SK-N-SH (cell line): ENCODE data around the gene PRKG1. TPM values are rescaled to one million over a fixed set of nuclear protein-coding genes. Genes with fewer than 3 reads are reported as not detected.
A peak's percentile ranks its signal among the peaks of the same experiment; 100 is the strongest.

Source experiments
- CTCF ChIA-PET: fragments of 300-600, 350-600 bp; formaldehyde crosslinking; extraction: SDS; loops from one replicate; lab custom pipeline; 2021; lab: Yijun Ruan, JAX
- POLR2A ChIA-PET: fragments of 350-600 bp; sonication (Branson Sonifier 250); formaldehyde crosslinking; extraction: SDS; loops from one replicate; lab custom pipeline; 2020; ENCODE audit warnings: antibody characterized with exemption, inconsistent platforms; lab: Yijun Ruan, JAX
- DNase-seq: peaks from one replicate; pipeline ENCODE4 v3.0.0; 2012
- H2AFZ ChIP-seq: fragments of 200-600 bp; sonication (generic); 2 replicates; pipeline ENCODE4 v1.8.1; 2016; ENCODE audit warnings: antibody characterized with exemption, mild to moderate bottlenecking, low read depth
- H3F3A ChIP-seq: fragments of 200-600 bp; sonication (generic); replicated peaks from 2 replicates; pipeline ENCODE3; 2016; ENCODE audit warnings: antibody characterized with exemption, mild to moderate bottlenecking; ENCODE audit not compliant: insufficient read depth
- H3K27ac ChIP-seq, 2 experiments: fragments of 200-500 bp in 1 of 2; fragments of 200-600 bp in 1 of 2; sonication (Bioruptor generic) in 1 of 2; sonication (generic), shearing (Covaris generic) in 1 of 2; 2 replicates each; pipeline versions ENCODE4 v1.5.1 to v1.6.1; 2014 to 2016; ENCODE audit warnings: low read depth in 2 of 2, inconsistent platforms in 1 of 2, low read length in 1 of 2, mild to moderate bottlenecking in 1 of 2, mixed read lengths in 1 of 2
- H3K27me3 ChIP-seq: fragments of 200-600 bp; sonication (generic), shearing (Covaris generic); 2 replicates; pipeline ENCODE4 v1.6.1; 2016; ENCODE audit warnings: mixed run types; ENCODE audit not compliant: insufficient read depth
- H3K36me3 ChIP-seq, 2 experiments: fragments of 200-500 bp in 1 of 2; fragments of 200-600 bp in 1 of 2; sonication (Bioruptor generic) in 1 of 2; sonication (generic) in 1 of 2; replicated peaks in 1 of 2; 2 replicates each; pipeline versions ENCODE3 to v1.5.1; 2014 to 2016; ENCODE audit warnings: low read length in 1 of 2, mild to moderate bottlenecking in 1 of 2; ENCODE audit not compliant: insufficient read depth in 2 of 2, control insufficient read depth in 1 of 2
- H3K4me1 ChIP-seq, 2 experiments: fragments of 200-500 bp in 1 of 2; fragments of 200-600 bp in 1 of 2; sonication (Bioruptor generic) in 1 of 2; sonication (generic), shearing (Covaris generic) in 1 of 2; 2 replicates each; pipeline versions ENCODE4 v1.5.1 to v1.6.1; 2014 to 2016; ENCODE audit warnings: low read depth in 1 of 2, low read length in 1 of 2, mixed run types in 1 of 2; ENCODE audit not compliant: insufficient read depth in 2 of 2, control insufficient read depth in 1 of 2
- H3K4me2 ChIP-seq: fragments of 200-600 bp; sonication (generic), shearing (Covaris generic); 2 replicates; pipeline ENCODE4 v1.6.1; 2017; ENCODE audit warnings: mixed run types
- H3K4me3 ChIP-seq, 2 experiments: fragments of 200-500 bp in 1 of 2; fragments of 200-600 bp in 1 of 2; sonication (Bioruptor generic) in 1 of 2; sonication (generic), shearing (Covaris generic) in 1 of 2; 2 replicates each; pipeline versions ENCODE4 v1.5.1 to v1.8.1; 2014 to 2016; ENCODE audit warnings: low read depth in 2 of 2, inconsistent platforms in 1 of 2, low read length in 1 of 2, mild to moderate bottlenecking in 1 of 2, mixed read lengths in 1 of 2, moderate library complexity in 1 of 2
- H3K79me2 ChIP-seq: fragments of 200-600 bp; sonication (generic); 2 replicates; pipeline ENCODE4 v1.8.1; 2017; ENCODE audit warnings: mild to moderate bottlenecking; ENCODE audit not compliant: insufficient read depth
- H3K9ac ChIP-seq: fragments of 200-600 bp; sonication (generic); 2 replicates; pipeline ENCODE4 v1.6.1; 2017; ENCODE audit warnings: mixed run types
- H3K9me2 ChIP-seq: fragments of 200-600 bp; sonication (generic); 2 replicates; pipeline ENCODE4 v1.6.1; 2017; ENCODE audit warnings: mixed run types
- H3K9me3 ChIP-seq: fragments of 200-600 bp; sonication (generic); 2 replicates; pipeline ENCODE4 v1.6.1; 2017; ENCODE audit warnings: mixed run types, mild to moderate bottlenecking, moderate library complexity
- H4K20me1 ChIP-seq: fragments of 200-600 bp; sonication (generic); 2 replicates; pipeline ENCODE4 v1.6.1; 2017; ENCODE audit warnings: mild to moderate bottlenecking, mixed run types; ENCODE audit not compliant: insufficient read depth
- EP300 ChIP-seq, 2 experiments: IDR thresholded peaks; 2 replicates each; pipeline versions ENCODE4 v1.4.0 to v1.6.1; 2012; ENCODE audit warnings: borderline replicate concordance in 1 of 2, low read depth in 1 of 2, low read length in 1 of 2
- FOSL2 ChIP-seq: IDR thresholded peaks from 2 replicates; pipeline ENCODE4 v1.4.0; 2012; ENCODE audit warnings: low read depth, mild to moderate bottlenecking, moderate library complexity, borderline replicate concordance
- FOXM1 ChIP-seq: IDR thresholded peaks from 2 replicates; pipeline ENCODE4 v1.4.0; 2012; ENCODE audit warnings: low read depth, mild to moderate bottlenecking
- GABPA ChIP-seq: IDR thresholded peaks from 2 replicates; pipeline ENCODE4 v1.4.0; 2012; ENCODE audit warnings: low read depth, mild to moderate bottlenecking
- GATA2 ChIP-seq: sonication (generic); formaldehyde crosslinking; IDR thresholded peaks from 2 replicates; pipeline ENCODE4 v1.5.0; 2020; ENCODE audit warnings: mild to moderate bottlenecking, missing genetic modification reagents
- JUND ChIP-seq: IDR thresholded peaks from 2 replicates; pipeline ENCODE4 v1.4.0; 2012
- MEF2A ChIP-seq: IDR thresholded peaks from 2 replicates; pipeline ENCODE4 v1.4.0; 2012; ENCODE audit warnings: low read depth, borderline replicate concordance
- NFIC ChIP-seq: IDR thresholded peaks from 2 replicates; pipeline ENCODE4 v1.4.0; 2012; ENCODE audit warnings: borderline replicate concordance
- POLR2AphosphoS5 ChIP-seq: IDR thresholded peaks from 2 replicates; pipeline ENCODE4 v1.6.1; 2012; ENCODE audit warnings: low read depth, low read length
- RFX5 ChIP-seq: IDR thresholded peaks from 2 replicates; pipeline ENCODE4 v1.6.1; 2012; ENCODE audit warnings: mild to moderate bottlenecking, improper control_type of control experiment, low read length
- RXRA ChIP-seq: IDR thresholded peaks from 2 replicates; pipeline ENCODE4 v1.4.0; 2012; ENCODE audit warnings: low read depth, mild to moderate bottlenecking, borderline replicate concordance
- SIN3A ChIP-seq: IDR thresholded peaks from 2 replicates; pipeline ENCODE4 v1.6.1; 2012; ENCODE audit warnings: low read depth, mild to moderate bottlenecking, low read length, moderate library complexity, borderline replicate concordance
- TAF1 ChIP-seq: IDR thresholded peaks from 2 replicates; pipeline ENCODE4 v1.6.1; 2012; ENCODE audit warnings: low read depth, mild to moderate bottlenecking, low read length, moderate library complexity, borderline replicate concordance
- TCF12 ChIP-seq: IDR thresholded peaks from 2 replicates; pipeline ENCODE4 v1.4.0; 2012
- TEAD4 ChIP-seq: IDR thresholded peaks from 2 replicates; pipeline ENCODE4 v1.4.0; 2012; ENCODE audit warnings: mild to moderate bottlenecking, borderline replicate concordance; ENCODE audit not compliant: insufficient read depth
- YY1 ChIP-seq: IDR thresholded peaks from 2 replicates; pipeline ENCODE4 v1.4.0; 2012; ENCODE audit warnings: low read depth, mild to moderate bottlenecking
- ZBTB33 ChIP-seq: IDR thresholded peaks from 2 replicates; pipeline ENCODE4 v1.4.0; 2012; ENCODE audit warnings: low read depth, borderline replicate concordance
- WGBS: methylation state at CpG from one replicate; pipeline ENCODE4 v1.1.6; 2017; ENCODE audit warnings: low lambda C conversion rate; 5-methylcytosine and 5-hydroxymethylcytosine counted together
- polyA plus RNA-seq, 3 experiments: library from polyadenylated mRNA; depleted of rRNA; stranded (reverse); fragments of >200 nt; gene quantifications; 2 replicates each; pipeline ENCODE4 v1.2.3, GENCODE V29; 2012
- TF ChIP-seq, protein P1 (sequence below): IDR thresholded peaks from 2 replicates; pipeline ENCODE4 v1.6.1; 2012; ENCODE audit warnings: mild to moderate bottlenecking, low read depth, low read length, moderate library complexity
- TF ChIP-seq, protein P2 (sequence below): IDR thresholded peaks from 2 replicates; pipeline ENCODE4 v1.4.0; 2012; ENCODE audit warnings: low read depth, borderline replicate concordance
- TF ChIP-seq, protein P3 (sequence below): fragments of 150-350 bp; IDR thresholded peaks from 2 replicates; pipeline ENCODE4 v1.6.1; 2016; ENCODE audit warnings: mild to moderate bottlenecking, low read depth, low read length
- TF ChIP-seq, protein P4 (sequence below): fragments of 150-350 bp; IDR thresholded peaks from 2 replicates; pipeline ENCODE4 v1.6.1; 2017; ENCODE audit warnings: antibody characterized with exemption, low read length, low read depth, borderline replicate concordance
- TF ChIP-seq, protein P5 (sequence below): fragments of 200-600 bp; sonication (generic); IDR thresholded peaks from 2 replicates; pipeline ENCODE4 v1.6.1; 2017; ENCODE audit warnings: antibody characterized with exemption, mild to moderate bottlenecking, moderate library complexity

Gene PRKG1
- polyA plus RNA-seq, 1 of the 3 experiments (the other 2 are of a cell fraction) = 4.1 TPM

GRCh38 chr10:51109801-51110533 lies 35.7 kb downstream of the PRKG1 start:
- no peak for DNase-seq
- Histone ChIP-seq H3K4me3 (no peak overlapping the region), H3K79me2 (no peaks in the 10 kb centered on the region), H3F3A (peaks cover 18% of the 10 kb centered on the region), H3K9me2 (no peaks in the 10 kb centered on the region), H3K9ac (peak overlapping the region; percentile 50; the same call in 1 of the 2 replicates), H3K27ac (peak overlapping the region; percentile 22 to 89; a peak in 3 of 4 replicates), H3K27me3 (no peaks in the 10 kb centered on the region), H3K9me3 (no peaks in the 10 kb centered on the region), H3K4me2 (peak overlapping the region; percentile 56), H3K4me1 (peaks cover 0 to 16% of the 10 kb centered on the region in 2 experiments; a peak in 1 of 4 replicates), H4K20me1 (no peaks in the 10 kb centered on the region), H2AFZ (peak overlapping the region; percentile 26; the same call in 1 of the 2 replicates), H3K36me3 (no peaks in the 10 kb centered on the region)
- WGBS = 15% methylated on average over 4 of the region's 4 CpGs
- ChIA-PET CTCF (interaction anchor here (0.6 kb wide), 1 partner anchor 72 kb away, joined by 3 read pairs; no protein-coding TSS in a partner anchor), POLR2A (no interaction called here)
- TF ChIP-seq YY1 (no peak), TAF1 (no peak), TEAD4 (peak; percentile 61; the same call in 1 of the 2 replicates), POLR2AphosphoS5 (peak; percentile 42; the same call in 1 of the 2 replicates), FOXM1 (peak; percentile 59; the same call in 1 of the 2 replicates), EP300 (IDR thresholded peaks at IDR 0.05; ENCODE audit: borderline replicate concordance in 1 of 2, low read depth in 1 of 2, low read length in 1 of 2) (peak in 1 of 2 experiments; percentile 82; a peak in 2 of 4 replicates), ZBTB33 (no peak), RXRA (peak; percentile 5; the same call in 1 of the 2 replicates), SIN3A (no peak), GABPA (no peak), NFIC (peak; percentile 67; the same call in 1 of the 2 replicates), TCF12 (peak; percentile 82), FOSL2 (peak; percentile 94), JUND (peak; percentile 93), MEF2A (no peak), GATA2 (CRISPR knock-in tag) (no peak), RFX5 (no peak)
- TF ChIP-seq, protein P1, sequence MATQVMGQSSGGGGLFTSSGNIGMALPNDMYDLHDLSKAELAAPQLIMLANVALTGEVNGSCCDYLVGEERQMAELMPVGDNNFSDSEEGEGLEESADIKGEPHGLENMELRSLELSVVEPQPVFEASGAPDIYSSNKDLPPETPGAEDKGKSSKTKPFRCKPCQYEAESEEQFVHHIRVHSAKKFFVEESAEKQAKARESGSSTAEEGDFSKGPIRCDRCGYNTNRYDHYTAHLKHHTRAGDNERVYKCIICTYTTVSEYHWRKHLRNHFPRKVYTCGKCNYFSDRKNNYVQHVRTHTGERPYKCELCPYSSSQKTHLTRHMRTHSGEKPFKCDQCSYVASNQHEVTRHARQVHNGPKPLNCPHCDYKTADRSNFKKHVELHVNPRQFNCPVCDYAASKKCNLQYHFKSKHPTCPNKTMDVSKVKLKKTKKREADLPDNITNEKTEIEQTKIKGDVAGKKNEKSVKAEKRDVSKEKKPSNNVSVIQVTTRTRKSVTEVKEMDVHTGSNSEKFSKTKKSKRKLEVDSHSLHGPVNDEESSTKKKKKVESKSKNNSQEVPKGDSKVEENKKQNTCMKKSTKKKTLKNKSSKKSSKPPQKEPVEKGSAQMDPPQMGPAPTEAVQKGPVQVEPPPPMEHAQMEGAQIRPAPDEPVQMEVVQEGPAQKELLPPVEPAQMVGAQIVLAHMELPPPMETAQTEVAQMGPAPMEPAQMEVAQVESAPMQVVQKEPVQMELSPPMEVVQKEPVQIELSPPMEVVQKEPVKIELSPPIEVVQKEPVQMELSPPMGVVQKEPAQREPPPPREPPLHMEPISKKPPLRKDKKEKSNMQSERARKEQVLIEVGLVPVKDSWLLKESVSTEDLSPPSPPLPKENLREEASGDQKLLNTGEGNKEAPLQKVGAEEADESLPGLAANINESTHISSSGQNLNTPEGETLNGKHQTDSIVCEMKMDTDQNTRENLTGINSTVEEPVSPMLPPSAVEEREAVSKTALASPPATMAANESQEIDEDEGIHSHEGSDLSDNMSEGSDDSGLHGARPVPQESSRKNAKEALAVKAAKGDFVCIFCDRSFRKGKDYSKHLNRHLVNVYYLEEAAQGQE = no peak
- TF ChIP-seq, protein P2, sequence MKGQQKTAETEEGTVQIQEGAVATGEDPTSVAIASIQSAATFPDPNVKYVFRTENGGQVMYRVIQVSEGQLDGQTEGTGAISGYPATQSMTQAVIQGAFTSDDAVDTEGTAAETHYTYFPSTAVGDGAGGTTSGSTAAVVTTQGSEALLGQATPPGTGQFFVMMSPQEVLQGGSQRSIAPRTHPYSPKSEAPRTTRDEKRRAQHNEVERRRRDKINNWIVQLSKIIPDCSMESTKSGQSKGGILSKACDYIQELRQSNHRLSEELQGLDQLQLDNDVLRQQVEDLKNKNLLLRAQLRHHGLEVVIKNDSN = no peak
- TF ChIP-seq, protein P3, sequence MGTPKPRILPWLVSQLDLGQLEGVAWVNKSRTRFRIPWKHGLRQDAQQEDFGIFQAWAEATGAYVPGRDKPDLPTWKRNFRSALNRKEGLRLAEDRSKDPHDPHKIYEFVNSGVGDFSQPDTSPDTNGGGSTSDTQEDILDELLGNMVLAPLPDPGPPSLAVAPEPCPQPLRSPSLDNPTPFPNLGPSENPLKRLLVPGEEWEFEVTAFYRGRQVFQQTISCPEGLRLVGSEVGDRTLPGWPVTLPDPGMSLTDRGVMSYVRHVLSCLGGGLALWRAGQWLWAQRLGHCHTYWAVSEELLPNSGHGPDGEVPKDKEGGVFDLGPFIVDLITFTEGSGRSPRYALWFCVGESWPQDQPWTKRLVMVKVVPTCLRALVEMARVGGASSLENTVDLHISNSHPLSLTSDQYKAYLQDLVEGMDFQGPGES = no peak
- TF ChIP-seq, protein P4, sequence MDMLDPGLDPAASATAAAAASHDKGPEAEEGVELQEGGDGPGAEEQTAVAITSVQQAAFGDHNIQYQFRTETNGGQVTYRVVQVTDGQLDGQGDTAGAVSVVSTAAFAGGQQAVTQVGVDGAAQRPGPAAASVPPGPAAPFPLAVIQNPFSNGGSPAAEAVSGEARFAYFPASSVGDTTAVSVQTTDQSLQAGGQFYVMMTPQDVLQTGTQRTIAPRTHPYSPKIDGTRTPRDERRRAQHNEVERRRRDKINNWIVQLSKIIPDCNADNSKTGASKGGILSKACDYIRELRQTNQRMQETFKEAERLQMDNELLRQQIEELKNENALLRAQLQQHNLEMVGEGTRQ = no peak
- TF ChIP-seq, protein P5, sequence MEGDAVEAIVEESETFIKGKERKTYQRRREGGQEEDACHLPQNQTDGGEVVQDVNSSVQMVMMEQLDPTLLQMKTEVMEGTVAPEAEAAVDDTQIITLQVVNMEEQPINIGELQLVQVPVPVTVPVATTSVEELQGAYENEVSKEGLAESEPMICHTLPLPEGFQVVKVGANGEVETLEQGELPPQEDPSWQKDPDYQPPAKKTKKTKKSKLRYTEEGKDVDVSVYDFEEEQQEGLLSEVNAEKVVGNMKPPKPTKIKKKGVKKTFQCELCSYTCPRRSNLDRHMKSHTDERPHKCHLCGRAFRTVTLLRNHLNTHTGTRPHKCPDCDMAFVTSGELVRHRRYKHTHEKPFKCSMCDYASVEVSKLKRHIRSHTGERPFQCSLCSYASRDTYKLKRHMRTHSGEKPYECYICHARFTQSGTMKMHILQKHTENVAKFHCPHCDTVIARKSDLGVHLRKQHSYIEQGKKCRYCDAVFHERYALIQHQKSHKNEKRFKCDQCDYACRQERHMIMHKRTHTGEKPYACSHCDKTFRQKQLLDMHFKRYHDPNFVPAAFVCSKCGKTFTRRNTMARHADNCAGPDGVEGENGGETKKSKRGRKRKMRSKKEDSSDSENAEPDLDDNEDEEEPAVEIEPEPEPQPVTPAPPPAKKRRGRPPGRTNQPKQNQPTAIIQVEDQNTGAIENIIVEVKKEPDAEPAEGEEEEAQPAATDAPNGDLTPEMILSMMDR = no peak
